ENCODE measurements around the gene MVP.
"Not testable (repeated sequence)": the region's sequence is repeated elsewhere in the genome, so short reads cannot be mapped to it uniquely, and the experiment has no call there.

Gene MVP

DNA sequence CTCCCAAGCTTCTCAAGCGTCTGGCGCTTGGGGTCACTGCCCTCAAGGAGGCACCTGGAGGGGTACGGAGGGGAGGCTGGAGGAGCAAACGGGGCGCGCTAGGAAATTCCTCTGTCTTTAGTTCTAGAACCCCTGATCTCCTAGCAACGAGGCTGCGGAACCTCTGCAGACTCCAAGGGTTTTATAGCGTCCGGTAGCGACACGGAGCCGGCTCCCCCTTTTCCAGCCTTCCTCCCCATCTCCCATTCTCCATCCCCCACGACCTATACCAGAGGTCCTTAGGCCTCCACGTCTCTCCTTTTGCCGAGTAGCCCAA is 43.4 kb downstream of the MVP start:
- Histone ChIP-seq H3K4me1 (ENCODE audit: control insufficient read depth, insufficient read depth, low read length) (peaks cover 9% of the 10 kb centered on the region), H3K36me3 (ENCODE audit: control insufficient read depth, insufficient read depth, low read length) (peaks cover 25% of the 10 kb centered on the region), H3K4me3 (ENCODE audit: low read depth, low read length) (peak overlapping the region; percentile 97), H3K9me3 (ENCODE audit: control insufficient read depth, insufficient read depth, low read depth, low read length) (no peaks in the 10 kb centered on the region), H3K9ac (ENCODE audit: low read length) (peak overlapping the region; percentile 1), H3K27me3 (ENCODE audit: control insufficient read depth, insufficient read depth, low read length) (no peaks in the 10 kb centered on the region), H3K27ac (ENCODE audit: low read depth, low read length) (peak overlapping the region; percentile 99; the same call in 1 of the 2 replicates)

DNA sequence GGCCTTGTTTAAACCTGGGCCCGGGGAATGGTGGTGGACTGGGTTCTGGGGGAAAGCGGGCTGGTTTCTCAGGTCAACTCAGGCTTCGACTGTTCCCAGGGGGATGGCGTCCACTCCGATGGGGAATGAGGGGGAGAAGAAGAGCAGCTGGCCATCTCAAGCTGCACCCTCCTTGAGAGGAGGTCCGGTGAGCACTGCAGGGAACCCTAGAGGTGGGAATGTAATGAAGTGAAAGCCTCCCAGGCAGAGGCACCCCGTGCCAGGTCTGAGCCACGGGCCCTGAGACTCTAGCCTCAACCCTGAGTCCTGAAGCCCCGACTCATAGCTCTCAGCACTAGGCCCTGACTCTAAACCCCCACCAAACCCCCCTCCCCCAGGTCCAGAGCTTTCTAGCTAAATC is 43.9 kb downstream of the MVP start:
- H3K9me3 ChIP-seq (ENCODE audit: control insufficient read depth, insufficient read depth, low read depth, low read length), result no peaks in the 10 kb centered on the region
- no peaks in the 10 kb centered on the region for H3K27me3 ChIP-seq (ENCODE audit: control insufficient read depth, insufficient read depth, low read length)
- no peak overlapping the region for H3K9ac ChIP-seq (ENCODE audit: low read length)
- H3K36me3 ChIP-seq (ENCODE audit: control insufficient read depth, insufficient read depth, low read length), result peaks cover 19% of the 10 kb centered on the region
- H3K4me1 ChIP-seq (ENCODE audit: control insufficient read depth, insufficient read depth, low read length), result peaks cover 9% of the 10 kb centered on the region
- H3K4me3 ChIP-seq (ENCODE audit: low read depth, low read length), result no peak overlapping the region
- no peak overlapping the region for H3K27ac ChIP-seq (ENCODE audit: low read depth, low read length)

DNA sequence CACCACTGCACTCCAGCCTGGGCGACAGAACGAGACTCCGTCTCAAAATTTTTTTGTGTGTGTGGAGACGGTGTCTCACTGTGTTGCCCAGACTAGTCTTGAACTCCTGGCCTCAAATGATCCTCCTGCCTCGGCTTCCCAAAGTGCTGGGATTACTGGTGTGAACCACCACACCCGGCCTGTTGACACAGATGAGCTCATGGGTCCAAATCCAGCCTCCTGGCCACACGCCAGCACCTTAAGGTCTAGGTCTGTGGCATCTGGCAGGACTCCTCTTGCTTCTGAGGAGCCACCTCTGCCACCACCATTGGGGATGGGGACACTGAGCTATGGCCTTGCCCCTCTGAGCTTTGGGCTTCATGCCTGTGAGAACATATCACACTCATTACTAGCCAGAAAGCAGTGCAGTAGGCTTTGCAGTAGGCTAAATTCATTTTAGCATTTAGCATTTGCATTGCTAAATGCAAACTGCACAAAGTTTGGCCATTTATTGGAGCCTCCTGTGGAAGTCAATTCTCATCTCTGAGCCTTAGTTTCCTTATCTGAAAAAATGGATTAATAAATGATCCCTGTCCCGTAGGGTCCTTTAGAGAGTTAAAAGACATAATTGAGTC is 48.2 kb downstream of the MVP start:
- H3K4me1 ChIP-seq (ENCODE audit: control insufficient read depth, insufficient read depth, low read length), result peaks cover 6% of the 10 kb centered on the region
- no peaks in the 10 kb centered on the region for H3K9me3 ChIP-seq (ENCODE audit: control insufficient read depth, insufficient read depth, low read depth, low read length)
- no peak overlapping the region for H3K9ac ChIP-seq (ENCODE audit: low read length)
- H3K36me3 ChIP-seq (ENCODE audit: control insufficient read depth, insufficient read depth, low read length), result peaks cover 21% of the 10 kb centered on the region
- H3K27me3 ChIP-seq (ENCODE audit: control insufficient read depth, insufficient read depth, low read length), result no peaks in the 10 kb centered on the region
- no peak overlapping the region for H3K27ac ChIP-seq (ENCODE audit: low read depth, low read length)
- no peak overlapping the region for H3K4me3 ChIP-seq (ENCODE audit: low read depth, low read length)

DNA sequence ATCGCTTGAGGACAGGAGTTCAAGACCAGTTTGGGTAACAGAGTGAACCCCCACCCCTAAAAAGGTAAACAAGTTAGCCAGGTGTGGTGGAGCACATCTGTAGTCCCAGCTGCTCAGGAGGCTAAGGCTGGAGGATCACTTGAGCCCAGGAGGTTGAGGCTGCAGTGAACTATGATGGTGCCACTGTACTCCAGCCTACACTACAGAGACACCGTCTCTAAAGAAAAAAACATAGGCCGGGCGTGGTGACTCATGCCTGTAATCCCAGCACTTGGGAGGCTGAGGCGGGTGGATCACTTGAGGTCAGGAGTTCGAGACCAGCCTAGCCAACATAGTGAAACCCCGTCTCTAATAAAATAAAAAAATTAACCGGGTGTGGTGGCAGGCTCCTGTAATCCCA is 48.8 kb downstream of the MVP start:
- peaks cover 21% of the 10 kb centered on the region for H3K36me3 ChIP-seq (ENCODE audit: control insufficient read depth, insufficient read depth, low read length)
- H3K9ac ChIP-seq (ENCODE audit: low read length); H3K9me3 ChIP-seq (ENCODE audit: control insufficient read depth, insufficient read depth, low read depth, low read length); H3K4me1 ChIP-seq (ENCODE audit: control insufficient read depth, insufficient read depth, low read length); H3K27me3 ChIP-seq (ENCODE audit: control insufficient read depth, insufficient read depth, low read length); H3K4me3 ChIP-seq (ENCODE audit: low read depth, low read length); H3K27ac ChIP-seq (ENCODE audit: low read depth, low read length): not testable (repeated sequence)

DNA sequence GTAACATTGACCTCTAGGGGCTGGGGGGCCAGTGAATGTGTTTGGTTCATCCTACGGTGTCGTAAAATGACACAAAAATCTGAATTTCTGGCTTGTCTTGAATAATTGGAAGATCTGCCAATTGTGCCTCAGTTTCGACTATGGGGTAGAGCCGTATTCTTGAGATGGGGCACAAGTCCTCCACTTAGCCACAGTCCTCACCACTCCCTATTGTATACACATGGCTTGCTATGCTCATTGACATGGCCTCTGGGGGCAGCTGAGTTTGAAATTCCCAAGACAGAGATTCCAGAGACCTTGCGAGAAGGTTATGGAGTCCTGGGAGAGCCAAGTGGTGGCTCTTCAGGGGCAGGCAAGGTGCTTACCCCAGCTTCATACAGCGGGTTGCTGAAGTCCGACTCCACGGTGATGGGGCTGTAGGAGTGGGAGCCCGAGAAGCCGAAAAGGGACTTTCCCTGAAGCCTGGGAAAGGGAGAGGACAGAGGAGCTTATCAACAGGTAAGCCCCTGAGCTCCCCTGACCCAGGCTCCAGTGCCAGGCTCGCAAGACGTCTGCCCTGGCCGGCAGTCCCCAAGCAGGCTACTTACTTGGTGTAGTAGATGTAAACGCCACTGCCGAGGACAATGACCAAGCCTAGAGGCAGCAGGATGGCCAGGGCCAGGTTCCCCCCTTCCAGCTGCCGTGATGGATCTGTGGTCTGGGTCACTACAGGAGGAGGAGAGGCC is 51.7 kb downstream of the MVP start:
- Histone ChIP-seq H3K9ac (ENCODE audit: low read length) (no peak overlapping the region), H3K27ac (ENCODE audit: low read depth, low read length) (no peak overlapping the region), H3K27me3 (ENCODE audit: control insufficient read depth, insufficient read depth, low read length) (peaks cover 4% of the 10 kb centered on the region), H3K9me3 (ENCODE audit: control insufficient read depth, insufficient read depth, low read depth, low read length) (no peaks in the 10 kb centered on the region), H3K36me3 (ENCODE audit: control insufficient read depth, insufficient read depth, low read length) (peaks cover 21% of the 10 kb centered on the region), H3K4me1 (ENCODE audit: control insufficient read depth, insufficient read depth, low read length) (peaks cover 8% of the 10 kb centered on the region), H3K4me3 (ENCODE audit: low read depth, low read length) (no peak overlapping the region)

DNA sequence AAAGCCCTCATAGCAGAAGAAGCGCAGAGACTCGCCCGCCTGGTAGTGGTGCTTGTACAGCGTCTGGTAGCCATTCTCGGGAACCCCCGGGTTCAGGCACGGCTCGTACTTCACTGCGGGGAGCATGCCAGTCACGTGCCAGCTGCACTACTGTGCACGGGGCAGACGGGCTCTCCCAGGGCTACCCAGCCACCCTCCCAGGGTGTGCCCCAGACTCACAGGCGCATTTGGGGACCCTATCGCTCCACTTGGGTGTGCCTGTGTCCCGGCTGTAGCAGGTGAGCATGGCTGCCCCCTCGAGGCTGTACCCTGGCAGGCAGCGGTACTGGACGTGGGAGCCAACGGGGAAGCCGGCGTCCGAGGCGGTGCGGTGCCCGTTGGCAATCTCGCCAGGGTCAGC is 53.1 kb downstream of the MVP start:
- Histone ChIP-seq H3K9ac (ENCODE audit: low read length) (no peak overlapping the region), H3K27ac (ENCODE audit: low read depth, low read length) (no peak overlapping the region), H3K4me1 (ENCODE audit: control insufficient read depth, insufficient read depth, low read length) (peaks cover 14% of the 10 kb centered on the region), H3K27me3 (ENCODE audit: control insufficient read depth, insufficient read depth, low read length) (peaks cover 4% of the 10 kb centered on the region), H3K36me3 (ENCODE audit: control insufficient read depth, insufficient read depth, low read length) (peaks cover 21% of the 10 kb centered on the region), H3K9me3 (ENCODE audit: control insufficient read depth, insufficient read depth, low read depth, low read length) (no peaks in the 10 kb centered on the region), H3K4me3 (ENCODE audit: low read depth, low read length) (no peak overlapping the region)

DNA sequence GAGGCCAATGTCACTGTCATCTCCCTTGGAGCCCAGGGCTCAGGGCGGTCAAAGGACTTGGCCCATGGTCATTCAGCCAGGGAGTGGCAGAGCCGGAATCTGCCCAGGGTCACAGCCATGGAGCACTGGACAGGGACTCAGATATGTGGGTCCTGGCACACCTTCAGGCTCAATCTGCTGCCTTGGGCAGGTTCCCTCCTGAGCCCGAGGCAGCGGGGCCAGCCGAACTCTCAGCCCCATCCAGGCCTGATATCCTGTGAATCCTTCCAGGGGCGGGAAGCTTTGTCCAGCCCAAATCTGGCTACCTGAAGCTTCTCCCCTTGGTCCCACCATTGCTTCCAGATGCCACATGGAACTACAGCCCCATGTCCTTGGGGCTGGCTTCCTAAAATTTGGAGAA is 54.9 kb downstream of the MVP start:
- Histone ChIP-seq H3K4me1 (ENCODE audit: control insufficient read depth, insufficient read depth, low read length) (peaks cover 14% of the 10 kb centered on the region), H3K4me3 (ENCODE audit: low read depth, low read length) (no peak overlapping the region), H3K27me3 (ENCODE audit: control insufficient read depth, insufficient read depth, low read length) (peaks cover 4% of the 10 kb centered on the region), H3K9ac (ENCODE audit: low read length) (no peak overlapping the region), H3K27ac (ENCODE audit: low read depth, low read length) (no peak overlapping the region), H3K9me3 (ENCODE audit: control insufficient read depth, insufficient read depth, low read depth, low read length) (no peaks in the 10 kb centered on the region), H3K36me3 (ENCODE audit: control insufficient read depth, insufficient read depth, low read length) (peaks cover 28% of the 10 kb centered on the region)

DNA sequence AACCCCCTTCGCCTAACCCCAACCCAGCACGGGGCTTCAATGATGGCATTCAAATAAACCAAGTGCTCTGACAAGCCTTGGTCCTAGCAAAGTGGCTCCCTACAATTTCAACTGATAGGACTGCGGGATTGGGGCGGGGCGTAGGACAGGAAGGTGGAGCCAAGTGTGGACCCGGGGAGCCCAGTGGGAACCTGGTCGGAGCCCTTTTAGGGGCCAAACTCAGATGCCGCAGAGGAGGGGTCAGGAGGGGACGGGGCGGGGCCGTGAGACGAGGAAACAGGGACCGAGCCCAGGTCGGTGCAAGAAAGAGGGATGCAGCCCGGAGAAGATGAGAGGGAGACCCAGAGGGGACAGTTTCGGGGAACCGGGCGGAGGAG is 55.9 kb downstream of the MVP start:
- Histone ChIP-seq H3K36me3 (ENCODE audit: control insufficient read depth, insufficient read depth, low read length) (peaks cover 28% of the 10 kb centered on the region), H3K4me1 (ENCODE audit: control insufficient read depth, insufficient read depth, low read length) (peaks cover 14% of the 10 kb centered on the region), H3K4me3 (ENCODE audit: low read depth, low read length) (peak overlapping the region; percentile 92), H3K9ac (ENCODE audit: low read length) (no peak overlapping the region), H3K27ac (ENCODE audit: low read depth, low read length) (no peak overlapping the region), H3K9me3 (ENCODE audit: control insufficient read depth, insufficient read depth, low read depth, low read length) (no peaks in the 10 kb centered on the region), H3K27me3 (ENCODE audit: control insufficient read depth, insufficient read depth, low read length) (peaks cover 4% of the 10 kb centered on the region)

DNA sequence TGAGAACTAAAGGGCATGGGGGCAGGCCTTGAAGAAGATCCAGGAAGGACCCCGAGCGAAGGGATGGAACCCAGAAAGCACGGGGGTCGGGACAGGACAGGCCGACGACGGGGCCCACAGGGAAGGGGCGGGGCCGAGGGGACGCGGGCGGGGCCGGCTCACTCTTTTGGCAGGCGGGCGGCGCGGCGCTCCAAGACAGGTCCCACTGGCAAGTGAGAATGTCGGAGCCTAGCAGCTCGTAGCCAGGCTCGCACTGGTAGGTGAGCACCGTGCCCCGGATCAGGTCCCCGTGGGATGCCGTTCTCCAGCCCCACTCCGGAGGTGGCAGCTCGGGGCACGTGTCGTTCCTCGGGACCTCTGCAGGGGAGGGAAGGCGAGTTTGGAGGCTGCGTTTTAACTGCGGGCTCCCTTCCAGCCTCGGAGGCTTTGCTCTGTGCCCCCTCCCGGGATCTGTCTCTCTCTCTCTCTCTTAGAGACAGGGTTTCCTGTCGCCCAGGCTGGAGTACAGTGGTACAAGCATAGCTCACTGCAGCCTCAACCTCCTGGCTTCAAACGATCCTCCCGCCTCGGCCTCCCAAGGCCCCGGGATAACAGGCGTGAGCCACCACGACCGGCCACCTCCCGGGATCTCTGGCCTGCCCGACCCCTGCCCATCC is 56.5 kb downstream of the MVP start:
- Histone ChIP-seq H3K27ac (ENCODE audit: low read depth, low read length) (no peak overlapping the region), H3K27me3 (ENCODE audit: control insufficient read depth, insufficient read depth, low read length) (peaks cover 4% of the 10 kb centered on the region), H3K4me1 (ENCODE audit: control insufficient read depth, insufficient read depth, low read length) (peaks cover 14% of the 10 kb centered on the region), H3K9me3 (ENCODE audit: control insufficient read depth, insufficient read depth, low read depth, low read length) (no peaks in the 10 kb centered on the region), H3K9ac (ENCODE audit: low read length) (peak overlapping the region; percentile 23), H3K36me3 (ENCODE audit: control insufficient read depth, insufficient read depth, low read length) (peaks cover 24% of the 10 kb centered on the region), H3K4me3 (ENCODE audit: low read depth, low read length) (peak overlapping the region; percentile 92)

DNA sequence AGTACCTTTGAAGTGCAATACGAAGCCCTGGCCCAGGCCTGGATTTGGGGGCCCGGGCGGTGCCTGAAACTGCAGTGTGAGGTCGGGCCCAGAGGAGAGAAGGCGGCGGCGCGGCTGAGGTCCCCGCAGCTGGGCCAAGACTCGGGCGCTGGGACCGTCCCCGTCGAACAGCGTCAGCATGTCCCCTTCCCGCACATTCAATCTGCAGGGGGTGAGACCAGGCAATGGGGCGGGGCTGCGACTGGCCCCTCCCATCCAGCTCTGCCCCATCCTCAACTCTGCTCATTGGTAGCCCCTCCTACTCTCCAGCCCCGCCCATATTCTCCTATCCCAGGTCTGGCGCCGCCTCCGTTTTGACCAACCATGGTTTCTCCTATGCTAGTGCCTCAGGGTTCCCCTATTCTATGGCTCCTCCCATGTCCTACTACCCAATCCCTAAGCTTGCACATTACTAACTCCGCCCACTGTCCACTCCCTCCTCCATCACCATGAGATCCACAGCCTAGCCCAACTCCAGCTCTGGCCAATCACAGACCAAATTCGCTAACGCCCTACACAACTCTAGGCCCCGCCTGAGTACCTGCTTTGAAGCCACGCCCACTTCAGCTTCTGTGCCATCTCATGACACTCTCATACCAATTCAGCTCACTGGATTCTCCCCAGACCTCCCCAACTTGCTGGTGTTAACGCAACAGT is 57.2 kb downstream of the MVP start:
- H3K9me3 ChIP-seq (ENCODE audit: control insufficient read depth, insufficient read depth, low read depth, low read length), result no peaks in the 10 kb centered on the region
- peaks cover 4% of the 10 kb centered on the region for H3K27me3 ChIP-seq (ENCODE audit: control insufficient read depth, insufficient read depth, low read length)
- peak overlapping the region; percentile 23 for H3K9ac ChIP-seq (ENCODE audit: low read length)
- peaks cover 14% of the 10 kb centered on the region for H3K4me1 ChIP-seq (ENCODE audit: control insufficient read depth, insufficient read depth, low read length)
- peaks cover 17% of the 10 kb centered on the region for H3K36me3 ChIP-seq (ENCODE audit: control insufficient read depth, insufficient read depth, low read length)
- H3K4me3 ChIP-seq (ENCODE audit: low read depth, low read length), result peak overlapping the region; percentile 92
- no peak overlapping the region for H3K27ac ChIP-seq (ENCODE audit: low read depth, low read length)

DNA sequence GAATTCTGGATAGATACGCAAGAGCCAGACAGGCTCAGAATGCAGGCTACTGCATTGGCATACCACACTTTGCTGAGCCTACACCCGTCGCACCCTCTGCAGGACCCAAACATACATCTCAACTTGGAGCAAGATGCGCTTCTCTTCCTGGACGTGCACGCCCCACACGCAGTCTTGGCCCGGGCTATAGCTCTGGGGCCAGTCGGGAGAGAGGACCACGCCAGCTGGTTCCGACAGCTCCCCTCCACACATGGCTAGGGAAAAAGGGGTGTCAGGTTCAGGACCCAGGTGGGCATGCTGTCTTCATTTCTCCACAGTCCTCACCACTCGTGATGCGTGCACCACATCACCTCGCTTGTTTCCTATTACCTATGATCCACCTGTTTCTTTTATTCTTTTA is 57.9 kb downstream of the MVP start:
- peaks cover 4% of the 10 kb centered on the region for H3K27me3 ChIP-seq (ENCODE audit: control insufficient read depth, insufficient read depth, low read length)
- H3K9ac ChIP-seq (ENCODE audit: low read length), result no peak overlapping the region

More for the DNA sequence above, 57.9 kb downstream of the MVP start:
- peaks cover 14% of the 10 kb centered on the region for H3K4me1 ChIP-seq (ENCODE audit: control insufficient read depth, insufficient read depth, low read length)
- H3K36me3 ChIP-seq (ENCODE audit: control insufficient read depth, insufficient read depth, low read length), result peaks cover 17% of the 10 kb centered on the region
- H3K9me3 ChIP-seq (ENCODE audit: control insufficient read depth, insufficient read depth, low read depth, low read length), result no peaks in the 10 kb centered on the region
- H3K4me3 ChIP-seq (ENCODE audit: low read depth, low read length), result 0 out of 2 replicates have a peak overlapping the region, but pooled peaks have one; percentile 14
- H3K27ac ChIP-seq (ENCODE audit: low read depth, low read length), result no peak overlapping the region

Data from HUES6 (cell line).